Choroid plexus epithelial cell (primary cell): Measurements from ENCODE around the gene SUPV3L1.

Experiments used
- DNase-seq: peaks from one replicate; pipeline ENCODE4 v3.0.0-alpha.2; 2010; ENCODE audit warnings: low read depth
- H3K4me3 ChIP-seq: 2 replicates; pipeline ENCODE4 v1.5.1; 2011; ENCODE audit warnings: low read depth, mild to moderate bottlenecking, control low read depth, low read length, moderate library complexity
- TF ChIP-seq, protein P1 (sequence below): conservative IDR thresholded peaks from 2 replicates; pipeline ENCODE4 v1.5.1; 2011; ENCODE audit warnings: low read depth, mild to moderate bottlenecking, control low read depth, inconsistent platforms, low read length, moderate library complexity

The SUPV3L1 gene

DNA sequence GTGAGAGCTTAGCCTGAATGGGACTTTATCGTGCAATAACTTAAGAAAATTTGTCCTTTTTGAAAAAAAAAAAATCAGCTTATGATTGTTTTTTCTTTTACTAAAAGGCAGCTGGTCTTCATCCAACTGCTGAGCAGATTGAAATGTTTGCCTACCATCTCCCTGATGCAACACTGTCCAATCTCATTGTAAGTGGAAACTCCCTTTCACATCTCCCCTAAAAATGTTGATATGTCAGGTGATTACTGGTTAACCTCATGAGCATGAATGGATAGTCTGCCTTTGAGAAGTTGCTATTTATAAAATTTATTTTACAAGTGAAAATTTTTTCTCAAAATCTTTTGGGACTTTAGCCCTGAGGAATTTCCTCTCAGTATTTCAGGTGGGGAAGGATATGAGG lies 22.3 kb downstream of the SUPV3L1 start:
- no peak overlapping the region for H3K4me3 ChIP-seq
- TF ChIP-seq, protein P1, sequence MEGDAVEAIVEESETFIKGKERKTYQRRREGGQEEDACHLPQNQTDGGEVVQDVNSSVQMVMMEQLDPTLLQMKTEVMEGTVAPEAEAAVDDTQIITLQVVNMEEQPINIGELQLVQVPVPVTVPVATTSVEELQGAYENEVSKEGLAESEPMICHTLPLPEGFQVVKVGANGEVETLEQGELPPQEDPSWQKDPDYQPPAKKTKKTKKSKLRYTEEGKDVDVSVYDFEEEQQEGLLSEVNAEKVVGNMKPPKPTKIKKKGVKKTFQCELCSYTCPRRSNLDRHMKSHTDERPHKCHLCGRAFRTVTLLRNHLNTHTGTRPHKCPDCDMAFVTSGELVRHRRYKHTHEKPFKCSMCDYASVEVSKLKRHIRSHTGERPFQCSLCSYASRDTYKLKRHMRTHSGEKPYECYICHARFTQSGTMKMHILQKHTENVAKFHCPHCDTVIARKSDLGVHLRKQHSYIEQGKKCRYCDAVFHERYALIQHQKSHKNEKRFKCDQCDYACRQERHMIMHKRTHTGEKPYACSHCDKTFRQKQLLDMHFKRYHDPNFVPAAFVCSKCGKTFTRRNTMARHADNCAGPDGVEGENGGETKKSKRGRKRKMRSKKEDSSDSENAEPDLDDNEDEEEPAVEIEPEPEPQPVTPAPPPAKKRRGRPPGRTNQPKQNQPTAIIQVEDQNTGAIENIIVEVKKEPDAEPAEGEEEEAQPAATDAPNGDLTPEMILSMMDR = no peak
- DNase-seq = peak; percentile 87

DNA sequence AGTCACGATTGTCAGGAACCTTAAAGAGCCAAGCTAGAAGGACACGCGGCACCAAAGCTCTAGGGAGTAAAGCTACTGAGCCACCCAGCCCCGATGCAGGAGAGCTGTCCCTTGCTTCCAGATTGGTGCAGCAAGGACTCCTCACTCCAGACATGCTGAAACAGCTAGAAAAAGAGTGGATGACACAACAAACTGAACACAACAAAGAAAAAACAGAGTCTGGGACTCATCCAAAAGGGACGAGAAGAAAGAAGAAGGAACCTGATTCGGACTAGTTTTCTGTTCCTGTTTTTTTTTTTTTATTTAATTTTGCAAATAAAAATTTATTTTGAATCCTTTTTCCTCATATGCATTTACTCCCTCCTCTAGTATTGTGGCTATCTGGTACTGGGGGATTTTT lies 28.7 kb downstream of the SUPV3L1 start:
- no peak for DNase-seq
- TF ChIP-seq, protein P1 = no peak
- H3K4me3 ChIP-seq = no peak overlapping the region

DNA sequence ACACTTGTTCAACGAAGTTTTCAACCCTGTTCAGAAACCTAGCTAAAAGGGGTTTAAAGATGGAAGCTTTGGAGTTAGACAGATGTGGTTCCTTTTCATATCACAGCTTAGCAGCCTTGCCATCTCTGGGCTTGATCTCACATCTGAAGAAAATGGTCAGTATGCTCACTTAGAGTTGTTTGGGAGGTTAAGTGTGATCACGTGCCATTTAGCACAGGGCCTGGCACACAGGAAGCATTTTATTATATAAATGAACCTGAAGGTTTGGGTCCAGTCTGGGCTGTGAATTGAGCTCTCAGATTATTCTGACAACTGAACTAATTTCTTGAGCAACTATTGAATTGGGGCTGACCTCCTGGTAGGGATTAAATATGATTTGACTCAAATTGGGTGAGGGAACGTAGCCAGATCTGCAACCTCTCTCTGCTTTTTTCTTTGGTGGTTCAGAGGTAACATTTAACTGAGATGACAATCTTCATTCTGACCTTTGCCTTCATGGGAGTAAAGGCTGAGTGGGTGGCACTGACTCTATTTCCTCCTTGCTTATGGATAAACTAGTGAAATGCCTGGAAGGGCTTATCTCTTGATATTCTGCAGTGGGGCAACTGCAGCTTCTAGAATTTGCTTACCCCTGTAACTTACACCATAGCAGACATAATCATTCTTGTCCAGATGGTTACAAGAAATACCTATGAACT lies 29.9 kb downstream of the SUPV3L1 start:
- no peak overlapping the region for H3K4me3 ChIP-seq
- DNase-seq = no peak
- TF ChIP-seq, protein P1 = no peak

DNA sequence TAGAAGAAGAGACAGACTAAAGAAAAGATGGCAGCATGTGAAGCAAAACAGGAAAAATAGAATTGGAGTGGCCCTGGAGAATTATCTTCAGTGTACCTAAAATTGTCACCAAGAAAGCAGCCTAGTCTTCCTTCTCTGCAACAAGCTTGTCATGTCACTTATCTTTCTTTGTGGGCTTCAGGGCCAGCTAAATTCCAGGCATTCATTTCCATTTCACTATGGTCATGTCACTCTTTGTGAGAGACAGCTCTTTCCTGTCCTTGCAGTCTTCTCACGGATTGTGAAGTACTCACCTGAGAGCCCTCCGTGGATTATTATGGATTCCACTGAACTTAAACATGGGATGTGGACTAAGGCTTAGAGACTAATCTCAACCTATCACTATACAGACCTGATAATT lies 31.1 kb downstream of the SUPV3L1 start:
- TF ChIP-seq, protein P1 = no peak
- DNase-seq = no peak
- no peak overlapping the region for H3K4me3 ChIP-seq

DNA sequence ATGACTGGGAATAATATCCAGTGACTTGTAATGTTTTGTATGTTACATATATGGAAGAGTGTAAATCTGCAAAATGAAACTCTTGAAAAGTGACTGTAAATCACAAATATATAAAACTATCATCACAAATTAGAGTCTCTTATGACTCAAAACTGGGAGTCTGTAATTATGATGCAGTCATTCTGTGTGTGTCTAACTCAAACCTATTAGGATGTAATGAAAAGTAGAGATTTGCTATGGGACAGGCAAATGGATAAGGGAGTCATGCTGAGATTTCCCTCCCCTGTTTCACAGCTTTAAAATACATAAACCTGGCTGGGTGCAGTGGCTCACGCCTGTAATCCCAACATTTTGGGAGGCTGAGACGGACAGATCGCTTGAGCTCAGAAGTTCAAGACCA lies 31.5 kb downstream of the SUPV3L1 start:
- TF ChIP-seq, protein P1 = no peak
- no peak for DNase-seq
- no peak overlapping the region for H3K4me3 ChIP-seq

DNA sequence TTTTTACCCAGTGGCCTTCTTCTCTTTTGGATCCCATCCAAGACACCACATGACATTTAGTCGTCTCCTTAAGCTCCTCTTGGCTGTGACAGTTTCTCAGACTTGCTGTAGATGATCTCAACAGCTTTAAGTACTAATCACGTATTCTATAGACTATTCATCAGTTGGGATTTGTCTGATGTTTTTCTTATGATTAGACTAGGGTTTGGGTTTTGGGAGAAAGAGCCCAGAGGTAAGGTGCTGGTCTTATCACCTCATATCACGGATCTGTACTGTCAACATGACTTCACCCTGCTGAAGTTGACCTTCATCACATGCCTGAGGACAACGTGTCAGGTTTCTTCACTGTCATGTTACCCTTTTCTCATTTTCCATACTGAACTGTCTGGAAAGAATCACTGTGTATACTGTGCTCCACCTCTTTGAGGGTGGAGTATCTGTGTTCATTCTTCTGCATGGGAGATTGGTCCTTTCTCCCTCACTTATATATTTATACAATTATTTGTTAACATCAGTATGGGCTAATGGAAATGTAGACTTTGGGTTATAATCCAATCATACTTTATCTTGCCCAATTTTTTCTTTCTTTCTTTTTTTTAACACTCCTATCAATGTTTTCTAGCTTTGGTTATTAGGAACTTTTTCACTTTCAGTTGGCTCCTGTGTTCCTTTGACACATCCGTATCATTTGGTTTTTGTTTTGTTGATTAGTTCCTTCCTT lies 33.7 kb downstream of the SUPV3L1 start:
- no peak for DNase-seq

More for the DNA sequence above, 33.7 kb downstream of the SUPV3L1 start:
- no peak overlapping the region for H3K4me3 ChIP-seq
- TF ChIP-seq, protein P1 = no peak
